ENCODE data around the gene EML4. TPM values are rescaled to one million over a fixed set of nuclear protein-coding genes. Genes with fewer than 3 reads are reported as not detected.

EML4 gene
- total RNA-seq, 1 donor from 2014 or later = 68.2 TPM

DNA sequence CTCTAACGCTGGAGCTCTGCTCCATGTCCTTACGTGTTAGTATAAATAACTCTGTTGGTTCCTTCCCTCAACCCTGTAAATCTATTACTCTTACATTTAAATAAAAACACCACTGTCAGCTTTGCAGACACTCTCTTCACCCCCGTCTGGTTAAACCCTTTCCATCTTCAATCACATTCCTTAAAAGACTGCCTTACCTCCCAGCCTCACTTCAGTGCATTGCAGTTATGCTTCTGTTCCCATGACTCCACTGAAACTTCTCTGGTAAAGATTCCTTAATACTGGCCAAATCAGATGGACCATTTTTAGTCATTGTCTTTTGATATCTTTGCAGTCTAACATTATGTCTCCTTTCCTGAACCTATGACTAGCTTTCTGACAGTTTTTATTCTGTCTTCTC is 61.7 kb downstream of the EML4 start:
- no peaks in the 10 kb centered on the region for H3K9me3 ChIP-seq (ENCODE audit: insufficient read depth, low read depth, low read length)
- no peak overlapping the region for H3K4me3 ChIP-seq (ENCODE audit: insufficient read depth, low read depth, low read length)
- H3K4me1 Mint-ChIP-seq (ENCODE audit: low read depth, unreplicated experiment) = peaks cover 25% of the 10 kb centered on the region
- H3K9ac ChIP-seq (ENCODE audit: low read length) = no peak overlapping the region
- no peak overlapping the region for H3K4me3 Mint-ChIP-seq (ENCODE audit: unreplicated experiment)
- no peak overlapping the region for H3K4me2 ChIP-seq (ENCODE audit: low read length)
- DNase-seq (ENCODE audit: low read depth) (peak; percentile 36), FAIRE-seq (no peak)
- no peaks in the 10 kb centered on the region for H3K36me3 Mint-ChIP-seq (ENCODE audit: low read depth, unreplicated experiment)
- H3K36me3 ChIP-seq (ENCODE audit: insufficient read depth, low read length) = no peaks in the 10 kb centered on the region
- no peaks in the 10 kb centered on the region for H3K27me3 ChIP-seq (ENCODE audit: insufficient read depth, low read length)
- no peaks in the 10 kb centered on the region for H3K9me3 Mint-ChIP-seq (ENCODE audit: unreplicated experiment)
- peaks cover 4% of the 10 kb centered on the region for H3K4me1 ChIP-seq (ENCODE audit: insufficient read depth, low read length)
- H3K27ac ChIP-seq (ENCODE audit: low read depth, low read length) = no peak overlapping the region
- TF ChIP-seq EZH2 (IDR thresholded peaks at IDR 0.05; ENCODE audit: insufficient read depth, low read length) = no peak
- TF ChIP-seq, protein P1, sequence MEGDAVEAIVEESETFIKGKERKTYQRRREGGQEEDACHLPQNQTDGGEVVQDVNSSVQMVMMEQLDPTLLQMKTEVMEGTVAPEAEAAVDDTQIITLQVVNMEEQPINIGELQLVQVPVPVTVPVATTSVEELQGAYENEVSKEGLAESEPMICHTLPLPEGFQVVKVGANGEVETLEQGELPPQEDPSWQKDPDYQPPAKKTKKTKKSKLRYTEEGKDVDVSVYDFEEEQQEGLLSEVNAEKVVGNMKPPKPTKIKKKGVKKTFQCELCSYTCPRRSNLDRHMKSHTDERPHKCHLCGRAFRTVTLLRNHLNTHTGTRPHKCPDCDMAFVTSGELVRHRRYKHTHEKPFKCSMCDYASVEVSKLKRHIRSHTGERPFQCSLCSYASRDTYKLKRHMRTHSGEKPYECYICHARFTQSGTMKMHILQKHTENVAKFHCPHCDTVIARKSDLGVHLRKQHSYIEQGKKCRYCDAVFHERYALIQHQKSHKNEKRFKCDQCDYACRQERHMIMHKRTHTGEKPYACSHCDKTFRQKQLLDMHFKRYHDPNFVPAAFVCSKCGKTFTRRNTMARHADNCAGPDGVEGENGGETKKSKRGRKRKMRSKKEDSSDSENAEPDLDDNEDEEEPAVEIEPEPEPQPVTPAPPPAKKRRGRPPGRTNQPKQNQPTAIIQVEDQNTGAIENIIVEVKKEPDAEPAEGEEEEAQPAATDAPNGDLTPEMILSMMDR (IDR thresholded peaks at IDR 0.05; ENCODE audit: insufficient read depth, low read depth, low read length) = no peak
- no peaks in the 10 kb centered on the region for H3K27me3 Mint-ChIP-seq (ENCODE audit: low read depth, unreplicated experiment)
- H3K27ac Mint-ChIP-seq (ENCODE audit: unreplicated experiment) = peak overlapping the region; percentile 82
- H3K79me2 ChIP-seq (ENCODE audit: insufficient read depth, low read length) = peaks cover 18% of the 10 kb centered on the region
- H4K20me1 ChIP-seq (ENCODE audit: insufficient read depth, low read length) = no peaks in the 10 kb centered on the region
- H2AFZ ChIP-seq (ENCODE audit: low read depth, low read length) = no peak overlapping the region

DNA sequence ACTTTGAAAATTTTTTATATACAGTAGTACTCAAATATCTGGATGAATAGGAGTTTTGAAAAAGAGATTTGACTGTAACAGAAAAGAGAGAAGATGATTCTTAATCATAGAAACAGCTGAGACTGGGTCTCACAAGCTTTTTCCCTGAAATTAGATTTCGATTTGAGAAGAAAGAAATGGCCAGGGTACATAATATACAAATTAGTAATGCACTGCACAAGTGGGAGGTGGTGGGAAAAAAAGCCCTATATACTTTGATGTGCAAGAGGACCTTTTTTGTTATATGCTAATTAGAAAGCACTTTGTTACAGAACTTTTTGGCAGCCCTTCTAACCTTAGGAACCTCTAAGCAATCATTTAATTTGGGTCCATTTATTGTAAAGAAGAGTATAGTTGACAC is 62.9 kb downstream of the EML4 start:
- H3K36me3 ChIP-seq (ENCODE audit: insufficient read depth, low read length) = no peaks in the 10 kb centered on the region
- TF ChIP-seq EZH2 (IDR thresholded peaks at IDR 0.05; ENCODE audit: insufficient read depth, low read length) = no peak
- TF ChIP-seq, protein P1 (IDR thresholded peaks at IDR 0.05; ENCODE audit: insufficient read depth, low read depth, low read length) = no peak
- no peak overlapping the region for H3K4me3 ChIP-seq (ENCODE audit: insufficient read depth, low read depth, low read length)
- H3K4me1 Mint-ChIP-seq (ENCODE audit: low read depth, unreplicated experiment) = peaks cover 25% of the 10 kb centered on the region
- no peak overlapping the region for H3K27ac Mint-ChIP-seq (ENCODE audit: unreplicated experiment)
- H3K9me3 ChIP-seq (ENCODE audit: insufficient read depth, low read depth, low read length) = no peaks in the 10 kb centered on the region
- H3K27me3 ChIP-seq (ENCODE audit: insufficient read depth, low read length) = no peaks in the 10 kb centered on the region
- H3K9me3 Mint-ChIP-seq (ENCODE audit: unreplicated experiment) = no peaks in the 10 kb centered on the region
- no peak overlapping the region for H2AFZ ChIP-seq (ENCODE audit: low read depth, low read length)
- peaks cover 3% of the 10 kb centered on the region for H4K20me1 ChIP-seq (ENCODE audit: insufficient read depth, low read length)
- no peaks in the 10 kb centered on the region for H3K36me3 Mint-ChIP-seq (ENCODE audit: low read depth, unreplicated experiment)
- no peak for FAIRE-seq
- H3K4me3 Mint-ChIP-seq (ENCODE audit: unreplicated experiment) = no peak overlapping the region
- peaks cover 4% of the 10 kb centered on the region for H3K4me1 ChIP-seq (ENCODE audit: insufficient read depth, low read length)
- no peaks in the 10 kb centered on the region for H3K27me3 Mint-ChIP-seq (ENCODE audit: low read depth, unreplicated experiment)
- no peak overlapping the region for H3K9ac ChIP-seq (ENCODE audit: low read length)
- H3K4me2 ChIP-seq (ENCODE audit: low read length) = no peak overlapping the region
- DNase-seq (ENCODE audit: low read depth) = no peak
- no peak overlapping the region for H3K27ac ChIP-seq (ENCODE audit: low read depth, low read length)
- peaks cover 26% of the 10 kb centered on the region for H3K79me2 ChIP-seq (ENCODE audit: insufficient read depth, low read length)

DNA sequence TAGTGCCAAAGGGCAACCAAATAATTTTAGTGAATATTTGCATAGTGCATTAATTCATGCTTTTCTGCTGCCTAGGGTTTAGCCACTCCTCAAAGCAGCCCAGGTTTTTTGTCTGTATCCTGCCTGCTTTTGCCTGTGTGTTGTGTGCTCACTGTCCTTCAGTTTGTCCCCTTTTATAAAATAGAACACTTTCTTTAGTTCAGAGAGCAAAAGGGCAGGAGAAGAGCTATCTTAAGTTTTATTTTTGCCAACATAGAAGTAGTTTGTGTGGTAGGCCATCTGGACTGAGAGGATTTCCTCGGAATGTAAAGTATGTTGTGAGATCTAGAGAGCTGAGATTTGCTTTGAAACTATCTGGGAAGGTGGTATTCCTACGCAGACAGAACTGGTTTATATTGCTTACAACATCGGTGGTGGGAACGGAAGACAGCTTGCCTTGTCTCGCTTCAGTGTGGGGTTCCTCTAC is 64.9 kb downstream of the EML4 start:
- peak overlapping the region; percentile 2 for H3K4me3 Mint-ChIP-seq (ENCODE audit: unreplicated experiment)
- peak overlapping the region; percentile 70 for H3K27ac Mint-ChIP-seq (ENCODE audit: unreplicated experiment)
- DNase-seq (ENCODE audit: low read depth) (peak; percentile 69), FAIRE-seq (no peak)
- peaks cover 4% of the 10 kb centered on the region for H3K4me1 ChIP-seq (ENCODE audit: insufficient read depth, low read length)
- H2AFZ ChIP-seq (ENCODE audit: low read depth, low read length) = no peak overlapping the region
- no peaks in the 10 kb centered on the region for H3K9me3 Mint-ChIP-seq (ENCODE audit: unreplicated experiment)
- peak overlapping the region; percentile 12 for H3K4me2 ChIP-seq (ENCODE audit: low read length)
- peak overlapping the region; percentile 32 for H3K9ac ChIP-seq (ENCODE audit: low read length)
- no peaks in the 10 kb centered on the region for H3K36me3 ChIP-seq (ENCODE audit: insufficient read depth, low read length)
- H3K9me3 ChIP-seq (ENCODE audit: insufficient read depth, low read depth, low read length) = no peaks in the 10 kb centered on the region
- no peak overlapping the region for H3K4me3 ChIP-seq (ENCODE audit: insufficient read depth, low read depth, low read length)
- no peaks in the 10 kb centered on the region for H3K27me3 Mint-ChIP-seq (ENCODE audit: low read depth, unreplicated experiment)
- H4K20me1 ChIP-seq (ENCODE audit: insufficient read depth, low read length) = peaks cover 13% of the 10 kb centered on the region
- peak overlapping the region; percentile 28 for H3K27ac ChIP-seq (ENCODE audit: low read depth, low read length)
- H3K27me3 ChIP-seq (ENCODE audit: insufficient read depth, low read length) = no peaks in the 10 kb centered on the region
- H3K4me1 Mint-ChIP-seq (ENCODE audit: low read depth, unreplicated experiment) = peaks cover 24% of the 10 kb centered on the region
- no peaks in the 10 kb centered on the region for H3K36me3 Mint-ChIP-seq (ENCODE audit: low read depth, unreplicated experiment)
- no peak for TF ChIP-seq EZH2 (IDR thresholded peaks at IDR 0.05; ENCODE audit: insufficient read depth, low read length)
- TF ChIP-seq, protein P1 (IDR thresholded peaks at IDR 0.05; ENCODE audit: insufficient read depth, low read depth, low read length) = no peak
- peaks cover 39% of the 10 kb centered on the region for H3K79me2 ChIP-seq (ENCODE audit: insufficient read depth, low read length)

Data from astrocyte (in vitro differentiated cells and primary cell).